Spleen (tissue), 7 donors: ENCODE measurements around the gene PSMB7.

ENCODE experiments used
- CTCF ChIP-seq, 11 experiments: fragments of 200-600 bp in 7 of 11; fragments of 450-650 bp in 4 of 11; sonication (generic) in 4 of 11; IDR thresholded peaks in 8 of 11; conservative IDR thresholded peaks in 3 of 11; 1 replicate in 7 of 11; 2 replicates in 4 of 11; pipeline versions ENCODE4 v1.4.0 to v1.8.0; 2016 to 2021; ENCODE audit warnings: antibody characterized with exemption in 11 of 11, inconsistent platforms in 4 of 11, mild to moderate bottlenecking in 1 of 11
- POLR2A ChIP-seq, 3 donors: fragments of 450-650 bp; IDR thresholded peaks; one replicate each; pipeline ENCODE4 v1.5.1; 2017; ENCODE audit warnings: antibody characterized with exemption in 3 of 3, mild to moderate bottlenecking in 1 of 3
- POLR2AphosphoS5 ChIP-seq, 3 donors: sonication (generic); formaldehyde crosslinking; IDR thresholded peaks; one replicate each; pipeline ENCODE4 v1.5.1; 2017; ENCODE audit warnings: antibody characterized with exemption in 3 of 3
- donor health status: DM: no; HTN: no; CAD: no; lungs with moderate emphysema.
- donor health status: DM: no; HTN: no; CAD: no.
- donor health status: DM: no; HTN: no; CAD: no.

DNA sequence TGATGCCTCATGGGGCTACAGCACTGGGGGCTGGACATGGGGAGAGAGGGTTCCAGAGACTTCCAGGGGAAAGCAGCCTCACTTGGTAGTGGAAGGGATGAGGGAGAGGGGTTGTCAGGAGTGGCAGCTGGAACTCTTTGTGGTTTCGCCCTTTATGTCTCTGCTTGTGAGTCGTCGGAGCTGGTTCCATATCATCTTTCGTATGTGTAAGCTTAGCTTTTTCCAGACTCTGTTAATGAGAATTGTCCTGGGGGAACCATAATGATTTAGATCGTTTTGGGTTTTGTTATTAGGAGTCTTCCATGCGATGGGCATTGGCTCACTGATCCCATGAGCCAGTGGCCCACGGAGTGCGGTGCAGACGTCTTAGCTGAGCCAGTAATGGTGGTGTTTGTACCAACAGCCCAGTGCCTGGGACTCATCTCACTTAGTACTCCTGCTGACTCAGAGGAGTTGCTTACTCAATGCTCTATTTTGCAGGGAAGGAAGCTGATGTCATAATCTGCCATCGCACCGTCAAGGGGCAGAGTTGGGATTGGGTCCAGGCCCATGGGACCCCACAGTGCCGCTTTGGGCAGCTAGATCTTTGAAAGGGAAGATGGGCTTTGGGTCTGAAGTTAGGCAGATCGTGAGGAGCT, 109.0 kb downstream of the PSMB7 start:
- TF ChIP-seq CTCF (IDR thresholded peaks at IDR 0.05 in 8 of 11, conservative IDR thresholded peaks at IDR 0.05 in 3 of 11): no peak
- TF ChIP-seq POLR2A (IDR thresholded peaks at IDR 0.05): no peak
- peak in 1 of 3 donors; percentile 23 for TF ChIP-seq POLR2AphosphoS5 (IDR thresholded peaks at IDR 0.05)
